ENCODE measurements around the gene KIF19. TPM values are rescaled to one million over a fixed set of nuclear protein-coding genes. Genes with fewer than 3 reads are reported as not detected.

Gene KIF19
- total and polyA plus RNA-seq, 4 donors = 4.2 to 12.7 (median 6.7) TPM

GRCh38 chr17:74380086-74380958 lies 54.3 kb downstream of the KIF19 start:
- Histone ChIP-seq H3K4me1 (ENCODE audit: control insufficient read depth in 5 of 5, insufficient read depth in 5 of 5, low read length in 5 of 5) (peaks cover 0 to 15% (median 0%) of the 10 kb centered on the region in 5 donors), H3K9ac (ENCODE audit: insufficient read depth in 1 of 2, low read length in 2 of 2) (no peak overlapping the region), H3K36me3 (ENCODE audit: control insufficient read depth in 4 of 4, insufficient read depth in 4 of 4, low read length in 4 of 4) (no peaks in the 10 kb centered on the region), H3K4me3 (no peak overlapping the region), H3K9me3 (ENCODE audit: control insufficient read depth in 4 of 4, insufficient read depth in 3 of 4, low read length in 3 of 4) (peaks cover 0 to 2% (median 0%) of the 10 kb centered on the region in 4 donors), H3K27me3 (ENCODE audit: control insufficient read depth in 3 of 3, insufficient read depth in 3 of 3, low read length in 2 of 3) (no peaks in the 10 kb centered on the region), H3K27ac (ENCODE audit: low read depth in 1 of 2, low read length in 1 of 2) (peak overlapping the region in 1 of 2 donors; percentile 75)
- TF ChIP-seq CTCF (IDR thresholded peaks at IDR 0.05; ENCODE audit: control extremely low read depth, extremely low read depth) = no peak
- DNase-seq (peak in 2 of 3 donors; percentile 50 to 58), ATAC-seq (ENCODE audit: insufficient read depth, low FRiP score) (no peak)
- WGBS, 2 donors = 27 to 29% methylated on average over 17 of the region's 17 CpGs

GRCh38 chr17:74380959-74381808 lies 55.2 kb downstream of the KIF19 start:
- Histone ChIP-seq H3K9ac (ENCODE audit: insufficient read depth in 1 of 2, low read length in 2 of 2) (no peak overlapping the region), H3K27ac (ENCODE audit: low read depth in 1 of 2, low read length in 1 of 2) (no peak overlapping the region), H3K4me1 (ENCODE audit: control insufficient read depth in 5 of 5, insufficient read depth in 5 of 5, low read length in 5 of 5) (peaks cover 0 to 15% (median 0%) of the 10 kb centered on the region in 5 donors), H3K9me3 (ENCODE audit: control insufficient read depth in 4 of 4, insufficient read depth in 3 of 4, low read length in 3 of 4) (peaks cover 0 to 2% (median 0%) of the 10 kb centered on the region in 4 donors), H3K27me3 (ENCODE audit: control insufficient read depth in 3 of 3, insufficient read depth in 3 of 3, low read length in 2 of 3) (no peaks in the 10 kb centered on the region), H3K36me3 (ENCODE audit: control insufficient read depth in 4 of 4, insufficient read depth in 4 of 4, low read length in 4 of 4) (no peaks in the 10 kb centered on the region), H3K4me3 (no peak overlapping the region)
- no peak for DNase-seq
- no peak for ATAC-seq (ENCODE audit: insufficient read depth, low FRiP score)
- no peak for TF ChIP-seq CTCF (IDR thresholded peaks at IDR 0.05; ENCODE audit: control extremely low read depth, extremely low read depth)
- WGBS, 2 donors = 83% methylated on average over 15 of the region's 15 CpGs

- Histone ChIP-seq H3K9me3 (ENCODE audit: control insufficient read depth in 4 of 4, insufficient read depth in 3 of 4, low read length in 3 of 4) (peaks cover 0 to 2% (median 0%) of the 10 kb centered on the region in 4 donors), H3K4me1 (ENCODE audit: control insufficient read depth in 5 of 5, insufficient read depth in 5 of 5, low read length in 5 of 5) (peaks cover 0 to 15% (median 0%) of the 10 kb centered on the region in 5 donors), H3K36me3 (ENCODE audit: control insufficient read depth in 4 of 4, insufficient read depth in 4 of 4, low read length in 4 of 4) (no peaks in the 10 kb centered on the region), H3K27me3 (ENCODE audit: control insufficient read depth in 3 of 3, insufficient read depth in 3 of 3, low read length in 2 of 3) (no peaks in the 10 kb centered on the region), H3K27ac (ENCODE audit: low read depth in 1 of 2, low read length in 1 of 2) (no peak overlapping the region), H3K9ac (ENCODE audit: insufficient read depth in 1 of 2, low read length in 2 of 2) (no peak overlapping the region), H3K4me3 (no peak overlapping the region)
- ATAC-seq (ENCODE audit: insufficient read depth, low FRiP score) (no peak), DNase-seq (no peak)
- 82 to 88% methylated on average over 5 of the region's 5 CpGs for WGBS, 2 donors
- no peak for TF ChIP-seq CTCF (IDR thresholded peaks at IDR 0.05; ENCODE audit: control extremely low read depth, extremely low read depth)
Observed at GRCh38 chr17:74383141-74383540, 57.1 kb downstream of the KIF19 start.
